Sigmoid colon (tissue), 7 donors: ENCODE data around the gene USH2A. TPM values are rescaled to one million over a fixed set of nuclear protein-coding genes. Genes with fewer than 3 reads are reported as not detected.

Experiments used
- DNase-seq: peaks from one replicate; pipeline ENCODE4 v3.0.0-alpha.2; 2019
- H3K27ac ChIP-seq, 4 donors: fragments of 200-600 bp; sonication (generic); one replicate each; pipeline ENCODE4 v1.5.1; 2016 to 2019; ENCODE audit warnings: mild to moderate bottlenecking in 1 of 4
- H3K27me3 ChIP-seq, 3 donors: fragments of 200-600 bp; sonication (generic); one replicate each; pipeline ENCODE4 v1.5.1; 2019; ENCODE audit warnings: mild to moderate bottlenecking in 1 of 3
- H3K36me3 ChIP-seq, 4 donors: fragments of 200-600 bp; sonication (generic); one replicate each; pipeline ENCODE4 v1.5.1; 2016 to 2019
- H3K4me1 ChIP-seq, 4 donors: fragments of 200-600 bp; sonication (generic); one replicate each; pipeline ENCODE4 v1.5.1; 2017 to 2019
- H3K4me3 ChIP-seq, 4 donors: fragments of 200-600 bp; sonication (generic); one replicate each; pipeline ENCODE4 v1.5.1; 2017 to 2019; ENCODE audit warnings: mild to moderate bottlenecking in 2 of 4, moderate library complexity in 1 of 4
- H3K9me3 ChIP-seq, 4 donors: fragments of 200-600 bp in 3 of 4; sonication (generic) in 3 of 4; one replicate each; pipeline versions ENCODE4 v1.5.1 to v1.6.1; 2013 to 2019
- CTCF ChIP-seq, 4 experiments: fragments of 450-650 bp in 3 of 4; fragments of 200-600 bp in 1 of 4; IDR thresholded peaks; one replicate each; pipeline ENCODE4 v1.5.1; 2016 to 2019; ENCODE audit warnings: antibody characterized with exemption in 4 of 4, mild to moderate bottlenecking in 3 of 4, moderate library complexity in 2 of 4
- EP300 ChIP-seq, 4 donors: sonication (generic); formaldehyde crosslinking; IDR thresholded peaks; one replicate each; pipeline ENCODE4 v1.6.1; 2017; ENCODE audit warnings: antibody characterized with exemption in 4 of 4
- POLR2A ChIP-seq, 2 donors: fragments of 450-650 bp; IDR thresholded peaks; one replicate each; pipeline ENCODE4 v1.6.1; 2016; ENCODE audit warnings: antibody characterized with exemption in 2 of 2, mild to moderate bottlenecking in 2 of 2, moderate library complexity in 2 of 2
- POLR2AphosphoS5 ChIP-seq, 4 donors: sonication (generic); formaldehyde crosslinking; IDR thresholded peaks; one replicate each; pipeline ENCODE4 v1.6.1; 2017; ENCODE audit warnings: antibody characterized with exemption in 4 of 4
- WGBS, 2 donors: extraction: QIAGEN DNeasy Blood & Tissue Kit; methylation state at CpG; one replicate each; pipeline ENCODE4 v1.1.7; 2013; 5-methylcytosine and 5-hydroxymethylcytosine counted together
- intact Hi-C: fragments of 100-400 bp; cut with DNase I; formaldehyde crosslinking; loops from one replicate; pipeline ENCODE4 v1.15.1; 2023
- polyA plus RNA-seq, 3 donors: library from polyadenylated mRNA; stranded (reverse); fragments of 200-250 nt; gene quantifications; one replicate each; pipeline ENCODE4 v1.2.3, GENCODE V29; 2013
- total RNA-seq, 4 donors: library from RNA; depleted of rRNA; stranded (reverse); fragments of >200 nt; gene quantifications; one replicate each; pipeline ENCODE4 v1.1.0, GENCODE V29; 2016
- donor health status: healthy with polysubstance abuse.
- donor health status: Bipolar disorder and iron deficiency.
- donor health status: healthy.

The USH2A gene
- total and polyA plus RNA-seq, 7 donors: under 0.01 TPM; not detected in 6

GRCh38 chr1:216306830-216307229 is 116.4 kb downstream of the USH2A start:
- no peak for DNase-seq
- 73 to 77% methylated on average over 4 of the region's 4 CpGs for WGBS, 2 donors
- intact Hi-C loops: no loop called here
- H3K36me3 ChIP-seq: no peaks in the 10 kb centered on the region
- no peak overlapping the region for H3K27ac ChIP-seq
- H3K9me3 ChIP-seq: no peaks in the 10 kb centered on the region
- H3K27me3 ChIP-seq: no peaks in the 10 kb centered on the region
- no peak overlapping the region for H3K4me3 ChIP-seq
- H3K4me1 ChIP-seq: no peaks in the 10 kb centered on the region
- no peak for TF ChIP-seq CTCF (IDR thresholded peaks at IDR 0.05)
- TF ChIP-seq POLR2A (IDR thresholded peaks at IDR 0.05): no peak
- no peak for TF ChIP-seq EP300 (IDR thresholded peaks at IDR 0.05)
- TF ChIP-seq POLR2AphosphoS5 (IDR thresholded peaks at IDR 0.05): no peak

- H3K4me3 ChIP-seq: no peak overlapping the region
- no peaks in the 10 kb centered on the region for H3K9me3 ChIP-seq
- no peaks in the 10 kb centered on the region for H3K27me3 ChIP-seq
- no peaks in the 10 kb centered on the region for H3K4me1 ChIP-seq
- TF ChIP-seq CTCF (IDR thresholded peaks at IDR 0.05): no peak
- no peak for TF ChIP-seq POLR2AphosphoS5 (IDR thresholded peaks at IDR 0.05)
- TF ChIP-seq POLR2A (IDR thresholded peaks at IDR 0.05): no peak
- no peak for TF ChIP-seq EP300 (IDR thresholded peaks at IDR 0.05)
- no peak for DNase-seq
- no peak overlapping the region for H3K27ac ChIP-seq
- H3K36me3 ChIP-seq: no peaks in the 10 kb centered on the region
- intact Hi-C loops: no loop called here
Observed at GRCh38 chr1:216303690-216304089, 119.6 kb downstream of the USH2A start.

- TF ChIP-seq POLR2A (IDR thresholded peaks at IDR 0.05) (no peak), EP300 (IDR thresholded peaks at IDR 0.05) (no peak), POLR2AphosphoS5 (IDR thresholded peaks at IDR 0.05) (no peak), CTCF (IDR thresholded peaks at IDR 0.05) (no peak)
- intact Hi-C loops: no loop called here
- Histone ChIP-seq H3K4me1 (no peaks in the 10 kb centered on the region), H3K9me3 (no peaks in the 10 kb centered on the region), H3K36me3 (no peaks in the 10 kb centered on the region), H3K4me3 (no peak overlapping the region), H3K27ac (no peak overlapping the region), H3K27me3 (no peaks in the 10 kb centered on the region)
- WGBS, 2 donors: 52 to 75% methylated on average over 6 of the region's 6 CpGs
- no peak for DNase-seq
Observed at GRCh38 chr1:216293683-216294082, 129.6 kb downstream of the USH2A start.

- DNase-seq: no peak
- no peaks in the 10 kb centered on the region for H3K4me1 ChIP-seq
Observed at GRCh38 chr1:216290074-216290473, 133.2 kb downstream of the USH2A start.

More at GRCh38 chr1:216290074-216290473, 133.2 kb downstream of the USH2A start:
- WGBS, 2 donors: 37 to 91% methylated on average over 3 of the region's 3 CpGs
- no peaks in the 10 kb centered on the region for H3K27me3 ChIP-seq
- no peaks in the 10 kb centered on the region for H3K36me3 ChIP-seq
- no peak overlapping the region for H3K4me3 ChIP-seq
- no peaks in the 10 kb centered on the region for H3K9me3 ChIP-seq
- intact Hi-C loops: no loop called here
- H3K27ac ChIP-seq: no peak overlapping the region
- no peak for TF ChIP-seq EP300 (IDR thresholded peaks at IDR 0.05)
- TF ChIP-seq CTCF (IDR thresholded peaks at IDR 0.05): no peak
- TF ChIP-seq POLR2AphosphoS5 (IDR thresholded peaks at IDR 0.05): no peak
- no peak for TF ChIP-seq POLR2A (IDR thresholded peaks at IDR 0.05)
